IMR-90 (cell line): ENCODE measurements around the gene PLXDC2. TPM values are rescaled to one million over a fixed set of nuclear protein-coding genes. Genes with fewer than 3 reads are reported as not detected.

Source experiments
- ATAC-seq: fragments of 200-7000 bp; cut with Tn5 transposase; 2 replicates; pipeline ENCODE4 v1.9.1; 2020; ENCODE audit warnings: low read depth, mild to moderate bottlenecking, moderate library complexity
- BruUV-seq: library from RNA; stranded (reverse); fragments of 400-500 nt; replicated peaks from 2 replicates; lab custom pipeline; 2021; lab: Mats Ljungman, UMichigan
- CTCF ChIA-PET: fragments of 300-600 bp; formaldehyde crosslinking; extraction: SDS; loops from one replicate; lab custom pipeline; 2021; ENCODE audit warnings: antibody characterized with exemption; lab: Yijun Ruan, JAX
- POLR2A ChIA-PET: fragments of 300-600 bp; sonication (Branson Sonifier 250); formaldehyde crosslinking; loops from one replicate; lab custom pipeline; 2022; ENCODE audit warnings: antibody characterized with exemption; ENCODE audit not compliant: unreplicated experiment; lab: Charles Lee
- DNase-seq: peaks from one replicate; pipeline ENCODE4 v3.0.0; 2013
- H2AFZ ChIP-seq: replicated peaks from 2 replicates; pipeline ENCODE3; 2013; ENCODE audit warnings: low read length, mild to moderate bottlenecking; ENCODE audit not compliant: poor library complexity
- H2AK5ac ChIP-seq: 2 replicates; pipeline ENCODE4 v1.6.1; 2013; ENCODE audit warnings: low read depth, low read length, inconsistent platforms
- H2AK9ac ChIP-seq: replicated peaks from 2 replicates; pipeline ENCODE3; 2013; ENCODE audit warnings: mild to moderate bottlenecking, low read depth, low read length, moderate library complexity; ENCODE audit not compliant: poor library complexity
- H2BK120ac ChIP-seq: 2 replicates; pipeline ENCODE4 v1.6.1; 2013; ENCODE audit warnings: low read depth, low read length, inconsistent platforms
- H2BK15ac ChIP-seq: 3 replicates; pipeline ENCODE4 v1.6.1; 2013; ENCODE audit warnings: low read depth, low read length, inconsistent platforms
- H2BK20ac ChIP-seq: 2 replicates; pipeline ENCODE4 v1.6.1; 2013; ENCODE audit warnings: low read depth, mild to moderate bottlenecking, inconsistent platforms, low read length, moderate library complexity
- H2BK5ac ChIP-seq: 2 replicates; pipeline ENCODE4 v1.6.1; 2013; ENCODE audit warnings: mild to moderate bottlenecking, low read depth, low read length, inconsistent platforms; ENCODE audit not compliant: poor library complexity, severe bottlenecking
- H3K14ac ChIP-seq: replicated peaks from 2 replicates; pipeline ENCODE4 v1.6.1; 2013; ENCODE audit warnings: low read depth, low read length, inconsistent platforms
- H3K18ac ChIP-seq: 2 replicates; pipeline ENCODE4 v1.6.1; 2013; ENCODE audit warnings: low read depth, low read length, control low read depth
- H3K23ac ChIP-seq: 2 replicates; pipeline ENCODE4 v1.6.1; 2013; ENCODE audit warnings: low read depth, low read length, inconsistent platforms
- H3K27ac ChIP-seq: 2 replicates; pipeline ENCODE4 v1.5.1; 2013; ENCODE audit warnings: mild to moderate bottlenecking, control low read depth, low read length; ENCODE audit not compliant: insufficient read depth
- H3K27me3 ChIP-seq: 2 replicates; pipeline ENCODE4 v1.6.1; 2013; ENCODE audit warnings: low read length; ENCODE audit not compliant: control insufficient read depth, insufficient read depth
- H3K36me3 ChIP-seq: 2 replicates; pipeline ENCODE4 v1.6.1; 2013; ENCODE audit warnings: low read length, mixed read lengths; ENCODE audit not compliant: control insufficient read depth, insufficient read depth
- H3K4ac ChIP-seq: 2 replicates; pipeline ENCODE4 v1.6.1; 2013; ENCODE audit warnings: low read depth, low read length, inconsistent platforms
- H3K4me1 ChIP-seq: 2 replicates; pipeline ENCODE4 v1.6.1; 2013; ENCODE audit warnings: low read length, mixed read lengths; ENCODE audit not compliant: control insufficient read depth, insufficient read depth
- H3K4me2 ChIP-seq: 2 replicates; pipeline ENCODE4 v1.6.1; 2013; ENCODE audit warnings: low read depth, mild to moderate bottlenecking, control low read depth, low read length, moderate library complexity
- H3K4me3 ChIP-seq: 2 replicates; pipeline ENCODE4 v1.5.1; 2013; ENCODE audit warnings: low read depth, mild to moderate bottlenecking, control low read depth, low read length, moderate library complexity; ENCODE audit not compliant: insufficient read depth
- H3K56ac ChIP-seq: 2 replicates; pipeline ENCODE4 v1.6.1; 2013; ENCODE audit warnings: low read length, inconsistent platforms; ENCODE audit not compliant: insufficient read depth; ENCODE audit errors: extremely low read depth
- H3K79me1 ChIP-seq, 2 experiments: 2 replicates each; pipeline ENCODE4 v1.6.1; 2013; ENCODE audit warnings: low read length in 2 of 2, inconsistent platforms in 1 of 2, low read depth in 1 of 2
- H3K9ac ChIP-seq: 2 replicates; pipeline ENCODE4 v1.6.1; 2013; ENCODE audit warnings: low read depth, low read length, control low read depth
- H3K9me1 ChIP-seq: 2 replicates; pipeline ENCODE4 v1.6.1; 2013; ENCODE audit warnings: low read length, inconsistent platforms; ENCODE audit not compliant: insufficient read depth
- H3K9me3 ChIP-seq: 2 replicates; pipeline ENCODE4 v1.6.1; 2013; ENCODE audit warnings: low read length; ENCODE audit not compliant: control insufficient read depth, insufficient read depth
- H4K20me1 ChIP-seq: 2 replicates; pipeline ENCODE4 v1.6.1; 2013; ENCODE audit warnings: low read length, inconsistent platforms; ENCODE audit not compliant: insufficient read depth
- H4K5ac ChIP-seq: 2 replicates; pipeline ENCODE4 v1.6.1; 2013; ENCODE audit warnings: mild to moderate bottlenecking, low read depth, low read length, control low read depth
- H4K8ac ChIP-seq, 2 experiments: 2 replicates each; pipeline ENCODE4 v1.6.1; 2013; ENCODE audit warnings: low read depth in 2 of 2, low read length in 2 of 2, control low read depth in 1 of 2, inconsistent platforms in 1 of 2
- H4K91ac ChIP-seq: 2 replicates; pipeline ENCODE4 v1.6.1; 2013; ENCODE audit warnings: low read depth, low read length, inconsistent platforms; ENCODE audit not compliant: insufficient read depth
- RAD21 ChIP-seq: IDR thresholded peaks from 2 replicates; pipeline ENCODE4 v1.6.1; 2012; ENCODE audit warnings: low read length, improper control_type of control experiment
- WGBS, 2 experiments: methylation state at CpG; one replicate each; pipeline versions ENCODE4 v1.1.5 to v1.1.7; 2013; ENCODE audit warnings: missing lambda C conversion rate in 2 of 2; ENCODE audit not compliant: insufficient read length in 1 of 2; ENCODE audit errors: extremely low coverage in 2 of 2; 5-methylcytosine and 5-hydroxymethylcytosine counted together
- dilution Hi-C: fragments of 300-500 bp; cut with HindIII; formaldehyde crosslinking; loops from one replicate; pipeline ENCODE4 v1.14.3; 2018; ENCODE audit warnings: low sequenced_read_pairs; ENCODE audit not compliant: unreplicated experiment
- in situ Hi-C: fragments of 300-500 bp; cut with MboI; formaldehyde crosslinking; loops from 3 replicates; pipeline ENCODE4 v1.14.3; 2019; ENCODE audit warnings: low sequenced_read_pairs, inconsistent platforms, mixed read lengths
- intact Hi-C: fragments of 100-400 bp; cut with micrococcal nuclease; formaldehyde crosslinking; loops from 2 replicates; pipeline ENCODE4 v1.10.0; 2022
- polyA plus RNA-seq, 3 experiments: library from polyadenylated mRNA; depleted of rRNA; stranded (reverse); fragments of >200 nt; gene quantifications; 2 replicates each; pipeline ENCODE4 v1.2.3, GENCODE V29; 2012; ENCODE audit warnings: low replicate concordance in 1 of 3
- total RNA-seq: library from RNA; depleted of rRNA; stranded (reverse); fragments of >200 nt; gene quantifications from 2 replicates; pipeline ENCODE4 v1.2.3, GENCODE V29; 2012

PLXDC2 gene
- total and polyA plus RNA-seq, 2 of the 4 experiments (the other 2 are of a cell fraction), result 3.2 to 6.1 TPM

DNA sequence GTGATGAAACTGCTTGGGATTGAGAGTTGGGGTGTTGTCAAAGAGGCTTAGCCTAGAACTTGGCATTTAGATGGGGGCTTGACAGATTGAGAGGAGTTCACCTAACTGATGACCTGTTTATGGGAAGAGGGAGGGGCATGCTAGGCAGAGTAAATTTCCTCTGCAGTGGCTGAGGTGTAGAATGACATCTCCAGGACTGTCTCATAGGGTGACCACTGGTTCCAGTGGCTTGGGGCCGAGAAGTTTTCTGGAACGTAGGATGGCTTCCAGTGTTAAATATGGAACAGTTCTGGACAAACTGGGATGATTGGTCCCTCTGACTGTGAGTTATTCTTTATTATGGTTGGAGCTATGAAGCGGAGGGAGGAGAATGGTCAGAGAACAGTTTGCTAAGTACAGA is 186.4 kb downstream of the PLXDC2 start:
- Histone ChIP-seq H3K56ac (no peak overlapping the region), H2BK5ac (no peak overlapping the region), H3K36me3 (peaks cover 3% of the 10 kb centered on the region; the same call in 1 of the 2 replicates), H2BK15ac (no peak overlapping the region; the same call in 2 of the 3 replicates), H2AFZ (no peak overlapping the region), H2BK20ac (peak overlapping the region; percentile 59; the same call in 1 of the 2 replicates), H3K4me3 (no peak overlapping the region), H3K14ac (no peak overlapping the region), H3K4me1 (peaks cover 6% of the 10 kb centered on the region; the same call in 1 of the 2 replicates), H4K91ac (no peak overlapping the region; the same call in 1 of the 2 replicates), H3K27me3 (no peaks in the 10 kb centered on the region), H3K9ac (no peak overlapping the region), H3K27ac (no peak overlapping the region), H3K4me2 (no peak overlapping the region), H3K4ac (no peak overlapping the region; the same call in 1 of the 2 replicates), H3K79me1 (no peaks in the 10 kb centered on the region; a peak in 1 of 4 replicates), H4K8ac (no peak overlapping the region; a peak in 1 of 4 replicates), H3K23ac (no peak overlapping the region), H2AK5ac (peak overlapping the region; percentile 66; the same call in 1 of the 2 replicates), H3K9me3 (no peaks in the 10 kb centered on the region), H3K9me1 (no peaks in the 10 kb centered on the region), H2BK120ac (no peak overlapping the region), H2AK9ac (no peak overlapping the region), H4K20me1 (no peaks in the 10 kb centered on the region), H4K5ac (no peak overlapping the region), H3K18ac (no peak overlapping the region)
- DNase-seq, result no peak
- no peak for TF ChIP-seq RAD21
- intact Hi-C loops, result loop anchor here (10.0 kb wide), 2 partner anchors 188 to 368 kb away; partner anchors contain the start of gene PLXDC2
- ChIA-PET CTCF (no interaction called here), POLR2A (no interaction called here)
- no TSS peak for BruUV-seq
- WGBS, 2 experiments, result 60% methylated on average over 1 of the region's 3 CpGs; no CpG with 5 or more reads in 1 of the 2 experiments
- dilution Hi-C loops, result no loop called here
- no peak for ATAC-seq
- in situ Hi-C loops, result no loop called here
